GM12801 (cell line): ENCODE results near the gene TTC21A.

ENCODE experiments used
- CTCF ChIP-seq: IDR thresholded peaks from one replicate; pipeline ENCODE4 v1.5.1; 2011; ENCODE audit warnings: control low read depth; ENCODE audit not compliant: insufficient read length; ENCODE audit errors: extremely low read depth

The TTC21A gene

DNA sequence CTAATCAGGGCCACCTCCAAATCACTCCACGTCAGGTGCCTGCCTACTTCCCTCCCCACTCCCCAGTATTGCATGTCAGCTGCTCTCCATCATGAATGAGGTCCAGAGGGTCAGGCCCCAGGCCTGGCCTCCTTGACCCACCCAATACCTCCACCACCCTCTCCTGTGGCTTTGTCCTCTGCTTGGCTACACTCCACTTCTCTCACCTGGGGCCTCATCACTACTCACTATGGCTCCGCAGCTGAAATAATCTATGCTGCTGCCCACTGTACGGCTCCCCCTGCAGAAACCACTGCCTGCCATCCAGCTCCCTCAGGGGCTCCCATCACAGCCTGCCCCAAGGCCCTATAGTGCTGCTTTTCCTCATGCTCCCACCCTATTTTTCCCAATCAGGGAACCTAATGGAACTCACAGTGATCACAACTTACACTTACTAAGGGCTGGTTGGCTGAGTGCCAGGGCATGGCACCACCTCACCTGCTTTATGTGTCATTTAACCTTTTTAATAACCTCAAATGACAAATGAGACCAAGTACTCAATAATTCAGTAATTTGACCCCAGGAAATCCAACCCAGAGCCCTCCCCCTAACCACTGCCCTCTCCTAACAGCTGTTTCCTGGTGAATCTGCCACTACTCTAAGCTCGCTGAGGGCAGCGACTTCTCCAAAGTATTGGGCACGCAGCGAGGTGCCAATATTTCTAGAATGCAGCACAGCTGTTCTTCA lies 2.4 kb upstream of the TTC21A start:
- TF ChIP-seq CTCF, result no peak

GRCh38 chr3:39105687-39106063 lies 1.8 kb upstream of the TTC21A start:
- TF ChIP-seq CTCF, result no peak

DNA sequence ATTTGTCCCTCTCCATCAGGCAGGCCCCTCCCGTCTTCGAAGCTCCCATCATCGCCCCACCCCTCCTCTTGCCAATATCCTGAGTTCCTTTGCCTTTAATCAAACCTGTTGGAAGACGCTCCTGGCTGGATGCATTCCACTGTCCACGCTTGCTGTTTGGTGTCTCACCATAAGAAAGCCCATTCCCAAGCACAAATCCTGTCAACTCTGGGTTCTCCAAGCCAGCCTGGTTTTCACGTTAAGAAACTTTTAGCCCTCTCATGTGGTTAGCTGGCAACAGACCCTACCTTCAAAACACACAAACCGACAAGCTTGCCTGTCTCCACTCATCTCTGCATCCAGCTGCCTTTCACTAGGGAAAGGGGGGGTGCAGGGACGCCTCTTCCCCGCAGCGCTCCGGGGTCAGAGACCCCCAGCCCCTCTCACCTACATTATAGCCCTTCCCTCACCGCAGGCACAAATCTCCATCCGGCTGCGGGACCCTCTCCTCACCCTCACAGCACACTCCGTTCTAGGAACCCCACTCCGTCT lies 1.1 kb upstream of the TTC21A start:
- TF ChIP-seq CTCF, result no peak

DNA sequence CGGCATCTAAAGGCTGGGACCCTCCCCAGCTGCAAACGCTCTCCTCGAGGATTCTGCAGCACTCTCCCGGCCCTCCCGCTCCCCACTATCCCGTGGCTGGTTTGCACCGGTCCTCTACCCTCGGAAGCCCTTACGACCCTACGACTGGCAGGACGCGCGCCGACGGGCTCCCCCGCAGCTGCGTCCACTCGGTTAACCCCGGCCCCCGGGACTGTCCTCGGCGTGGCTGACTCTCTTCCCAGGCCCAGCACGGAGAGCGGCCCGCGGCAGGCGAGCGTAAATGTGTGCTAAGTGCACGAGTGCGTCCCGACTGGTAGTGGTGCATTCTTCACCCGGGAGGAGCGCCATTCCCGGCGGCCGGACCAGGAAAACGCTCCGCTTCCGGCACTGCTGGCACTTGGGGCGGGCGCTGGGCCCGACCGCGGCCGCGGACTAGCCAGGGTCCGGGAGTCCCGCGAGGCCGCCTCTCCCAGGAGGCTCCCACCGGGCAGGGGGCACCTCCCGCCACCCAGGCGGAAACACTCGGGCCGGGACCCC lies 561 bp upstream of the TTC21A start:
- no peak for TF ChIP-seq CTCF

GRCh38 chr3:39108200-39108710 lies 775 bp downstream of the TTC21A start:
- no peak for TF ChIP-seq CTCF

DNA sequence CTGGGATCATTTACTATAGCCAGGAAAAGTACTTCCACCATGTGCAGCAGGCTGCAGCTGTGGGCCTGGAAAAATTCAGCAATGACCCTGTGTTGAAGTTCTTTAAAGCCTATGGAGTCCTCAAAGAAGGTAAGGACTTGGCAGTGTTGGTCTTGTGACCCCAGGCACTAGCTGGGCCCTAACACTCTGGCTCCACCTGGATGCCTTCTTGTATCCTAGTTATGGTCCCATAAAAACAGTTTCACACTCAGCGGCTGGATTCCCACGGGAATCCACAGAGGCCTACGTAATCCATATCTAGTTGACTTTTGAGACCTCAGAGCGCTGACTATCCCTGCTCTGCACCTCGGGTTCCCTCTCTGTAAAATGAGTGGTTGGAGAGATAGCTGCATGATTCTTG lies 1.6 kb downstream of the TTC21A start:
- TF ChIP-seq CTCF, result no peak

DNA sequence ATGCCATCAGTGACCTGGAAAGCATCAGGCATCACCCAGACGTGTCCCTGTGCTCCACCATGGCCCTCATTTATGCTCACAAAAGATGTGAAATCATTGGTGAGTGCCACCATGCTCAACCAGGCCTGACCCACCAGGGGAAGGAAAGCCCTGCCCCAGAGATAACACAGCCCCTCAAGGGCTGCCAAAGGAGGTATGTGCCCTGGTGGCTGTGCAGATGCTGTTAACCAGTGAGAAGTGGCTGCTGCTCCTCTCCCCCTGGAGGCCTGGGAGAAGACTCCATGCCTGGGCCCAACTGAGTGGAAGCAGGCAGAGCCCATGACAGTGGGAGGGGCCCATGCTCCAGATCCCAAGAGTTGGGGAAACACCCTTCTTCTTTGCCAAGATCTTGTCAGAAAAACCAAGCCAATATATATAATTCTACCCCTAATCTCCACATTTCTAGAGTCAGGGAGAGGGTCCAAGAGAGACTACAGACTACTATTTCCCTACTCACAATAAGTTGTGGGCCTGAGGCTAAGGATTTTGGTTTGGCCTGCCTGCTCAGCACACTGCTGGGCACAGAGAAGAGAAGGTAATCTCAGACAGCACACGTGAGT lies 2.7 kb downstream of the TTC21A start:
- no peak for TF ChIP-seq CTCF
